B cell (primary cell): ENCODE measurements around the gene ZC3H10. TPM values are rescaled to one million over a fixed set of nuclear protein-coding genes. Genes with fewer than 3 reads are reported as not detected.

ENCODE experiments used
- ATAC-seq: fragments of 200-7000 bp; cut with Tn5 transposase; one replicate; pipeline ENCODE4 v1.10.0; 2021; ENCODE audit warnings: low read depth, mild to moderate bottlenecking, moderate number of reproducible peaks, moderate library complexity
- CTCF ChIA-PET: fragments of 350-600 bp; sonication (Branson Sonifier 250); formaldehyde crosslinking; loops from one replicate; lab custom pipeline; 2021; ENCODE audit warnings: antibody characterized with exemption, inconsistent platforms; lab: Charles Lee
- POLR2A ChIA-PET: fragments of 350-600 bp; sonication (Branson Sonifier 250); formaldehyde crosslinking; loops from one replicate; lab custom pipeline; 2021; ENCODE audit warnings: antibody characterized with exemption; lab: Charles Lee
- DNase-seq: peaks from one replicate; pipeline ENCODE4 v3.0.0; 2013
- H2AFZ ChIP-seq: 2 replicates; pipeline ENCODE4 v1.6.1; 2012; ENCODE audit warnings: mild to moderate bottlenecking, low read depth, low read length; ENCODE audit not compliant: insufficient read depth, poor library complexity, severe bottlenecking
- H3K27ac ChIP-seq, 2 donors: 1 replicate in 1 of 2; 2 replicates in 1 of 2; pipeline ENCODE4 v1.5.1; 2012 to 2013; ENCODE audit warnings: low read length in 2 of 2, mild to moderate bottlenecking in 2 of 2, moderate library complexity in 1 of 2
- H3K27me3 ChIP-seq, 4 experiments: fragments of 200-600 bp in 1 of 4; sonication (generic) in 1 of 4; replicated peaks in 1 of 4; 1 replicate in 2 of 4; 2 replicates in 2 of 4; pipeline versions ENCODE4 v1.6.1 to v1.7.0; 2013 to 2016; ENCODE audit warnings: low read length in 3 of 4, mild to moderate bottlenecking in 2 of 4, mixed read lengths in 1 of 4, moderate library complexity in 1 of 4; ENCODE audit not compliant: insufficient read depth in 4 of 4, control insufficient read depth in 3 of 4; ENCODE audit errors: control extremely low read depth in 1 of 4
- H3K36me3 ChIP-seq, 2 experiments: replicated peaks in 1 of 2; 1 replicate in 1 of 2; 2 replicates in 1 of 2; pipeline versions ENCODE4 v1.6.1 to v1.7.1; 2013; ENCODE audit warnings: low read length in 1 of 2; ENCODE audit not compliant: insufficient read depth in 2 of 2, control insufficient read depth in 1 of 2; ENCODE audit errors: control extremely low read depth in 1 of 2, extremely low read depth in 1 of 2
- H3K4me1 ChIP-seq, 2 donors: fragments of 200-600 bp in 1 of 2; sonication (generic) in 1 of 2; 1 replicate in 1 of 2; 2 replicates in 1 of 2; pipeline versions ENCODE4 v1.5.1 to v1.6.1; 2013 to 2017; ENCODE audit warnings: low read length in 2 of 2; ENCODE audit not compliant: control insufficient read depth in 2 of 2, insufficient read depth in 2 of 2
- H3K4me2 ChIP-seq: replicated peaks from 2 replicates; pipeline ENCODE3; 2012; ENCODE audit warnings: mild to moderate bottlenecking, low read depth, low read length; ENCODE audit not compliant: poor library complexity, severe bottlenecking
- H3K4me3 ChIP-seq, 5 experiments: fragments of 200-600 bp in 1 of 5; sonication (generic) in 1 of 5; 1 replicate in 3 of 5; 2 replicates in 2 of 5; pipeline versions ENCODE4 v1.5.1 to v1.7.0; 2011 to 2016; ENCODE audit warnings: low read length in 4 of 5, mild to moderate bottlenecking in 4 of 5, low read depth in 2 of 5, control low read depth in 1 of 5, moderate library complexity in 1 of 5; ENCODE audit not compliant: insufficient read depth in 1 of 5; ENCODE audit errors: control extremely low read depth in 1 of 5, extremely low read depth in 1 of 5
- H3K79me2 ChIP-seq: fragments of 200-600 bp; sonication (generic); one replicate; pipeline ENCODE4 v1.6.0; 2016; ENCODE audit warnings: low read length; ENCODE audit not compliant: control insufficient read depth, insufficient read depth
- H3K9ac ChIP-seq: fragments of 200-600 bp; sonication (generic); 2 replicates; pipeline ENCODE4 v1.6.1; 2017; ENCODE audit warnings: mild to moderate bottlenecking, low read length, moderate library complexity
- H3K9me3 ChIP-seq, 3 donors: one replicate each; pipeline versions ENCODE4 v1.6.1 to v1.7.1; 2013; ENCODE audit warnings: low read length in 2 of 3; ENCODE audit not compliant: control insufficient read depth in 2 of 3, insufficient read depth in 1 of 3; ENCODE audit errors: control extremely low read depth in 1 of 3
- H4K20me1 ChIP-seq: 2 replicates; pipeline ENCODE4 v1.6.0; 2012; ENCODE audit warnings: mild to moderate bottlenecking, low read length; ENCODE audit not compliant: insufficient read depth, control insufficient read depth, poor library complexity, severe bottlenecking
- H3K27ac Mint-ChIP-seq: one replicate; pipeline ENCODE4 v1.8.0; 2021; ENCODE audit warnings: mixed read lengths
- H3K27me3 Mint-ChIP-seq: one replicate; pipeline ENCODE4 v1.8.0; 2021; ENCODE audit warnings: mixed read lengths
- H3K4me1 Mint-ChIP-seq: one replicate; pipeline ENCODE4 v1.8.0; 2021; ENCODE audit warnings: mixed read lengths
- H3K4me3 Mint-ChIP-seq: one replicate; pipeline ENCODE4 v1.8.0; 2021; ENCODE audit warnings: mixed read lengths
- H3K9me3 Mint-ChIP-seq: one replicate; pipeline ENCODE4 v1.8.0; 2022; ENCODE audit warnings: mixed read lengths; ENCODE audit not compliant: insufficient read depth
- EZH2 ChIP-seq: IDR thresholded peaks from 2 replicates; pipeline ENCODE4 v1.6.1; 2012; ENCODE audit warnings: borderline replicate concordance, low read depth, mild to moderate bottlenecking, moderate library complexity, low read length; ENCODE audit not compliant: insufficient read depth, poor library complexity, severe bottlenecking
- WGBS: methylation state at CpG from one replicate; pipeline ENCODE4 v1.1.5; 2013; ENCODE audit warnings: missing lambda C conversion rate; ENCODE audit not compliant: insufficient coverage; 5-methylcytosine and 5-hydroxymethylcytosine counted together
- intact Hi-C: fragments of 100-400 bp; cut with micrococcal nuclease; formaldehyde crosslinking; loops from one replicate; pipeline ENCODE4 v1.10.0; 2022
- polyA plus RNA-seq: library from polyadenylated mRNA; depleted of rRNA; stranded (reverse); fragments of >200 nt; gene quantifications from 2 replicates; pipeline ENCODE4 v1.2.3, GENCODE V29; 2012
- total RNA-seq, 2 donors: library from RNA; stranded (reverse); fragments of 120-200 nt in 1 of 2; gene quantifications; 1 replicate in 1 of 2; 2 replicates in 1 of 2; pipeline versions ENCODE4 v1.2.3 to v1.2.4, GENCODE V29; 2013 to 2022
- TF ChIP-seq, protein P1 (sequence below): fragments of 200-600 bp; IDR thresholded peaks from one replicate; pipeline ENCODE4 v1.8.0; 2022; ENCODE audit warnings: antibody characterized with exemption, mild to moderate bottlenecking

Gene ZC3H10
- total and polyA plus RNA-seq, 2 donors (not counting 1 experiment from before 2014, with no cell fraction given): 4.7 to 21.7 TPM

DNA sequence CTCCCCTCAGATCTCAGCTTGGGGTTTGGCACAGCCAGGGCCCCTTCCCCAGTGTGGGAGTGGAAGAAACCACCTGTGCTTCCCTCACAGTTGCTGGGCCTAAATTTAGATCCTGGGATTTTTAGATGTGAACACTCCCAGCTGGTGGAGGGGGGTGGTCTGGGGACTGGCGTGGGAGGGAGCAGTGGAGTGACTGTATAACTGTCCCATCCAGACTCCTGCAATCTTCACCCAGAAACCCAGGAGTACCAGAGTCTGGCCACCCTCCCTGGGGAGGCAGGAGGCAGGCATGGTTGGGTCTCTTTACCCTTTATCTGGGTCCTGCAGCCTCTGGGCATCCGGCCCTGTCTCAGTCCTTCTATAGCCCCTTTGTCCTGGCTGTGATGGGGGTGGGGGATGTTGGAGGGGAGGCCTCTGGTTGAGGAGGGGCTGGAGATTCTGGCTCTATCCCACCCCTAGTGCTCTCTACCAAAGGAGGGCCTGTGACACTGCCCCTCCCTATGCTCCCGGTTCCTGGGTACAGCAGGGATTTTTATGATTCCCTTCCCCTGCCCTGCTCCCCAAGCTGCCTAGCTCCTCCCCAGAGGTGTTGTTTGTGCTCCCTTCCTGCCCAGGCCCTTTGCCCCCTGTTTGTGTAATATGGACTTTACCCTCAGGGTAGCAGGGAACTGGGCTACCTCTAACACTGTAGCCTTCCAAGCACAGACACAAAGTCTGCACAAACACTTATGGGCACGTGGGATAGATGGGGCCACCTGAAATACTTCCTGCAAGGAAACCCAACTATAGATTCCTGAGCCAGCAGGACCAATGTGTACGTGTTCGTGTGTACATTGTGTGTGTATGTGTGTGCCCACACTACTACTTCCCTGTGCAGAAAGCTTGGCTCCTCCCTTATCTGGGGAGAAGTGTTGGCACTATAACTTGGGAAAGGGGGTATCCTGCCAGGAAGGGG is 36.4 kb upstream of the ZC3H10 start:
- no peak overlapping the region for H3K27ac Mint-ChIP-seq
- no peaks in the 10 kb centered on the region for H4K20me1 ChIP-seq
- peaks cover 23% of the 10 kb centered on the region for H3K27me3 Mint-ChIP-seq
- H3K36me3 ChIP-seq: no peaks in the 10 kb centered on the region
- POLR2A ChIA-PET: no interaction called here
- H3K9me3 Mint-ChIP-seq: no peaks in the 10 kb centered on the region
- H3K4me1 ChIP-seq: peaks cover 18 to 22% of the 10 kb centered on the region in 2 donors
- H3K27ac ChIP-seq: no peak overlapping the region
- CTCF ChIA-PET: interaction anchor here (1.4 kb wide), 1 partner anchor 36 kb away, joined by 3 read pairs; the partner anchor contains the start of gene ZC3H10
- peak overlapping the region; percentile 10 for H3K4me3 Mint-ChIP-seq
- no peak overlapping the region for H2AFZ ChIP-seq
- H3K4me3 ChIP-seq: no peak overlapping the region
- no peak overlapping the region for H3K4me2 ChIP-seq
- 90% methylated on average over 2 of the region's 6 CpGs for WGBS
- intact Hi-C loops: no loop called here
- H3K27me3 ChIP-seq: peaks cover 0 to 46% (median 17%) of the 10 kb centered on the region in 4 experiments
- TF ChIP-seq, protein P1, sequence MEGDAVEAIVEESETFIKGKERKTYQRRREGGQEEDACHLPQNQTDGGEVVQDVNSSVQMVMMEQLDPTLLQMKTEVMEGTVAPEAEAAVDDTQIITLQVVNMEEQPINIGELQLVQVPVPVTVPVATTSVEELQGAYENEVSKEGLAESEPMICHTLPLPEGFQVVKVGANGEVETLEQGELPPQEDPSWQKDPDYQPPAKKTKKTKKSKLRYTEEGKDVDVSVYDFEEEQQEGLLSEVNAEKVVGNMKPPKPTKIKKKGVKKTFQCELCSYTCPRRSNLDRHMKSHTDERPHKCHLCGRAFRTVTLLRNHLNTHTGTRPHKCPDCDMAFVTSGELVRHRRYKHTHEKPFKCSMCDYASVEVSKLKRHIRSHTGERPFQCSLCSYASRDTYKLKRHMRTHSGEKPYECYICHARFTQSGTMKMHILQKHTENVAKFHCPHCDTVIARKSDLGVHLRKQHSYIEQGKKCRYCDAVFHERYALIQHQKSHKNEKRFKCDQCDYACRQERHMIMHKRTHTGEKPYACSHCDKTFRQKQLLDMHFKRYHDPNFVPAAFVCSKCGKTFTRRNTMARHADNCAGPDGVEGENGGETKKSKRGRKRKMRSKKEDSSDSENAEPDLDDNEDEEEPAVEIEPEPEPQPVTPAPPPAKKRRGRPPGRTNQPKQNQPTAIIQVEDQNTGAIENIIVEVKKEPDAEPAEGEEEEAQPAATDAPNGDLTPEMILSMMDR: no peak
- TF ChIP-seq EZH2: no peak
- H3K4me1 Mint-ChIP-seq: peaks cover 12% of the 10 kb centered on the region
- no peaks in the 10 kb centered on the region for H3K79me2 ChIP-seq
- DNase-seq: no peak
- peaks cover 0 to 12% (median 0%) of the 10 kb centered on the region in 3 donors for H3K9me3 ChIP-seq
- H3K9ac ChIP-seq: no peak overlapping the region
- ATAC-seq: no peak

DNA sequence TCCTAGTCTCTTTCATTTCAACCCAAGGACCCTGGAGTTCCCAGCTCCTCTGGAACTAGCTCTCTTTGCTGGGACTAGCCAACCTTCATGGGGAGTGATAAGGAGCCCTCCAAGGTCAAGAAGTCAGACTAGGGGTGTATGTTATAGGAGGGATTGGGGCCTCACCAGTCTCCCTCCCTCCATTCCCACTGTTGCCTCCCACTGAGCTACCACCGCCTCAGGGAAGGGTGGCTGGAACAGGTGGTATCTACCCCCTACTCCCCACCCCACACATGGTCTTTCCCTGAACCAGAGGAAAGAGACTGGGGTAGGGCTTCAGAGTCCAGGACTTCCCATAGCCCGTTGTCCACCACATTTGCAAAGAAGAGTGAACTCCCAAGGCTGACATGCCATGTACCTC is 35.7 kb upstream of the ZC3H10 start:
- Histone ChIP-seq H3K79me2 (no peaks in the 10 kb centered on the region), H2AFZ (no peak overlapping the region), H3K4me2 (no peak overlapping the region), H4K20me1 (no peaks in the 10 kb centered on the region), H3K36me3 (no peaks in the 10 kb centered on the region), H3K4me3 (no peak overlapping the region), H3K4me1 (peaks cover 18 to 22% of the 10 kb centered on the region in 2 donors), H3K9me3 (peaks cover 0 to 12% (median 0%) of the 10 kb centered on the region in 3 donors), H3K27me3 (peaks cover 0 to 46% (median 17%) of the 10 kb centered on the region in 4 experiments), H3K27ac (no peak overlapping the region), H3K9ac (no peak overlapping the region)
- Mint-ChIP-seq H3K27ac (no peak overlapping the region), H3K4me1 (peaks cover 12% of the 10 kb centered on the region), H3K27me3 (peaks cover 23% of the 10 kb centered on the region), H3K9me3 (no peaks in the 10 kb centered on the region), H3K4me3 (no peak overlapping the region)
- intact Hi-C loops: no loop called here
- POLR2A ChIA-PET: no interaction called here
- ATAC-seq: no peak
- whole genome bisulfite sequencing: no CpG with 5 or more reads among the region's 2 CpGs
- TF ChIP-seq EZH2: no peak
- TF ChIP-seq, protein P1: no peak
- CTCF ChIA-PET: no interaction called here
- DNase-seq: no peak
